HUES64 (cell line): ENCODE measurements around the gene CXorf49.
"Not testable (repeated sequence)": the region's sequence is repeated elsewhere in the genome, so short reads cannot be mapped to it uniquely, and the experiment has no call there.

Source experiments
- H3K27ac ChIP-seq: 2 replicates; pipeline ENCODE4 v1.7.0; 2013; ENCODE audit warnings: low read depth, low read length, inconsistent platforms
- H3K27me3 ChIP-seq: 2 replicates; pipeline ENCODE4 v1.6.1; 2013; ENCODE audit warnings: mild to moderate bottlenecking, low read length; ENCODE audit not compliant: insufficient read depth
- H3K36me3 ChIP-seq: 2 replicates; pipeline ENCODE4 v1.6.1; 2013; ENCODE audit warnings: mild to moderate bottlenecking, low read length; ENCODE audit not compliant: insufficient read depth
- H3K4me1 ChIP-seq: 2 replicates; pipeline ENCODE4 v1.6.1; 2013; ENCODE audit warnings: mild to moderate bottlenecking, low read length, moderate library complexity; ENCODE audit not compliant: insufficient read depth
- H3K4me3 ChIP-seq: 2 replicates; pipeline ENCODE4 v1.5.1; 2013; ENCODE audit warnings: mild to moderate bottlenecking, low read length, moderate library complexity
- H3K9ac ChIP-seq: 2 replicates; pipeline ENCODE4 v1.6.1; 2013; ENCODE audit warnings: mild to moderate bottlenecking, low read depth, low read length
- H3K9me3 ChIP-seq: 2 replicates; pipeline ENCODE4 v1.6.1; 2013; ENCODE audit warnings: low read depth, low read length; ENCODE audit not compliant: insufficient read depth
- WGBS: fragments of 150-250, 120-280 bp; methylation state at CpG from one replicate; pipeline ENCODE4 v1.1.7; 2013; ENCODE audit warnings: missing lambda C conversion rate; 5-methylcytosine and 5-hydroxymethylcytosine counted together

CXorf49 gene

GRCh38 chrX:71699023-71699344, 19.1 kb downstream of the CXorf49 start:
- H3K9me3 ChIP-seq, H3K27me3 ChIP-seq, H3K9ac ChIP-seq, H3K36me3 ChIP-seq, H3K4me3 ChIP-seq, H3K4me1 ChIP-seq, H3K27ac ChIP-seq: not testable (repeated sequence)
- no CpG with 5 or more reads among the region's 4 CpGs for WGBS

- H3K27me3 ChIP-seq: not testable (repeated sequence)
These were observed 19.6 kb downstream of the CXorf49 start for GRCh38 chrX:71698299-71699022.

GRCh38 chrX:71697466-71698298, 20.4 kb downstream of the CXorf49 start:
- not testable (repeated sequence) for H3K9ac ChIP-seq, H3K27me3 ChIP-seq, H3K27ac ChIP-seq, H3K36me3 ChIP-seq, H3K4me1 ChIP-seq, H3K9me3 ChIP-seq, H3K4me3 ChIP-seq
- no CpG with 5 or more reads among the region's 17 CpGs for WGBS

More at GRCh38 chrX:71698299-71699022, 19.6 kb downstream of the CXorf49 start:
- H3K4me1 ChIP-seq, H3K4me3 ChIP-seq, H3K9ac ChIP-seq, H3K27ac ChIP-seq, H3K9me3 ChIP-seq, H3K36me3 ChIP-seq: not testable (repeated sequence)
- no CpG with 5 or more reads among the region's 12 CpGs for WGBS

- no CpG with 5 or more reads among the region's 24 CpGs for WGBS
- H3K27ac ChIP-seq, H3K27me3 ChIP-seq, H3K4me1 ChIP-seq, H3K9ac ChIP-seq, H3K4me3 ChIP-seq, H3K9me3 ChIP-seq, H3K36me3 ChIP-seq: not testable (repeated sequence)
These were observed 21.2 kb downstream of the CXorf49 start for GRCh38 chrX:71696641-71697465.

- no peaks in the 10 kb centered on the region for H3K4me1 ChIP-seq
- H3K9me3 ChIP-seq: no peaks in the 10 kb centered on the region
- no peak overlapping the region for H3K9ac ChIP-seq
- H3K4me3 ChIP-seq: no peak overlapping the region
- H3K27me3 ChIP-seq: no peaks in the 10 kb centered on the region
- no peaks in the 10 kb centered on the region for H3K36me3 ChIP-seq
- 95% methylated on average over 4 of the region's 4 CpGs for WGBS
- H3K27ac ChIP-seq: no peak overlapping the region
These were observed 38.4 kb downstream of the CXorf49 start for GRCh38 chrX:71679575-71680207.

GRCh38 chrX:71677195-71677594, 40.9 kb downstream of the CXorf49 start:
- 100% methylated on average over 2 of the region's 6 CpGs for WGBS
- not testable (repeated sequence) for H3K36me3 ChIP-seq, H3K4me1 ChIP-seq, H3K27ac ChIP-seq, H3K27me3 ChIP-seq, H3K4me3 ChIP-seq, H3K9ac ChIP-seq, H3K9me3 ChIP-seq

- H3K36me3 ChIP-seq, H3K27ac ChIP-seq, H3K4me3 ChIP-seq, H3K9me3 ChIP-seq, H3K27me3 ChIP-seq, H3K4me1 ChIP-seq, H3K9ac ChIP-seq: not testable (repeated sequence)
- WGBS: 89% methylated on average over 40 of the region's 43 CpGs
These were observed 41.9 kb downstream of the CXorf49 start for GRCh38 chrX:71676068-71676795.

- H3K36me3 ChIP-seq, H3K4me3 ChIP-seq, H3K27me3 ChIP-seq, H3K27ac ChIP-seq, H3K9me3 ChIP-seq, H3K9ac ChIP-seq, H3K4me1 ChIP-seq: not testable (repeated sequence)
- WGBS: 96% methylated on average over 23 of the region's 23 CpGs
These were observed 42.4 kb downstream of the CXorf49 start for GRCh38 chrX:71675636-71676035.

- Histone ChIP-seq H3K9ac (no peak overlapping the region), H3K4me3 (no peak overlapping the region), H3K27ac (no peak overlapping the region), H3K4me1 (no peaks in the 10 kb centered on the region), H3K27me3 (no peaks in the 10 kb centered on the region), H3K36me3 (no peaks in the 10 kb centered on the region), H3K9me3 (no peaks in the 10 kb centered on the region)
- 93% methylated on average over 11 of the region's 11 CpGs for WGBS
These were observed 46.1 kb downstream of the CXorf49 start for GRCh38 chrX:71671938-71672337.

GRCh38 chrX:71671043-71671780, 46.9 kb downstream of the CXorf49 start:
- Histone ChIP-seq H3K4me1 (no peaks in the 10 kb centered on the region), H3K9me3 (no peaks in the 10 kb centered on the region), H3K9ac (no peak overlapping the region), H3K27ac (no peak overlapping the region), H3K27me3 (no peaks in the 10 kb centered on the region), H3K36me3 (no peaks in the 10 kb centered on the region), H3K4me3 (no peak overlapping the region)
- 89% methylated on average over 12 of the region's 12 CpGs for WGBS
